GM21825 (cell line): ENCODE results near the gene TIGD2.

Source experiments
- ATAC-seq: cut with Tn5 transposase; IDR thresholded peaks from one replicate; pipeline ENCODE4 v1.9.1; 2021; ENCODE audit warnings: mild to moderate bottlenecking, moderate library complexity; ENCODE audit not compliant: unreplicated experiment

Gene TIGD2

GRCh38 chr4:89160806-89161205, 49.5 kb downstream of the TIGD2 start:
- ATAC-seq, result no peak

DNA sequence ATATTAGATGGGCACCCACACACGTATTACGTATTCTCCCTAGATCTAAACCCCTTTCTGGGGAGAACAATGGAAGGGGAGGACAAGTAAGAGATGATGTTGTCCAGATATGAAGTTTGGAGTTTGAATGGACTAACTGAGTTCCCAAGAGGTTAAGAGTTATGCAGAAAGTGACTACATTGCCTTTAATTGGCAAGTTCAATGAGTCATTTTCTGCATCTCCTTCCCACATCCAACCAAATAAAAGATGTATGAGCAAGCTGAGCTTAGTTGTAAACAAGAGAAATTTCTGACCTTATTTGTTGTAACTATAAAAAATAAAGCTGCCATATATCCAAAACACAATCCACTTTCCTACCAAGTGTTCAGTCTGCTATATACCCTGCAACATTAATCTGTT, 50.5 kb downstream of the TIGD2 start:
- no peak for ATAC-seq

- no peak for ATAC-seq
These were observed 51.2 kb downstream of the TIGD2 start for GRCh38 chr4:89162496-89162895.

DNA sequence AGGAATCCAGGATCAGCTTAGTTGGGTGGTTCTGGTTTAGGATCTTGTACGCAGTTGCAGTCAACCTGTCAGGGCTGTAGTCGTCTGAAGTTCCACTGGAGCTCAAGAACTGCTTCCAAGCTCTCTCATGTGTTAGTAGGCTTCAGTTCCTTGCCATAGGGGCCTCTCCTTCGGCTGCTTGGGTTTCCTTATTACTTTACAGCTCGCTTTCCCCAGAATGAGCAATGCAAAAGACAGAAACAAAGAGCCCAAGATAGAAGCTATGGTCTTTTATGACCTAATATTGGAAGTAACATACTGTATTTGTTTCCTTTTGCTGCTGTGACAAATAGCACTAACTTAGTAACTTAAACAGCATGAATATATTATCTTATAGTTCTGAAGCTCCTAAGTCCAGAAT, 51.7 kb downstream of the TIGD2 start:
- no peak for ATAC-seq

- no peak for ATAC-seq
These were observed 53.1 kb downstream of the TIGD2 start for GRCh38 chr4:89164400-89164799.
